K562 (cell line): ENCODE results near the gene CYP46A1. TPM values are rescaled to one million over a fixed set of nuclear protein-coding genes. Genes with fewer than 3 reads are reported as not detected.

Experiments used
- ATAC-seq: fragments of 200-7000 bp; cut with Tn5 transposase; 3 replicates; pipeline ENCODE4 v1.9.1; 2020; ENCODE audit warnings: moderate library complexity
- BruUV-seq: library from RNA; stranded (reverse); fragments of 400-500 nt; replicated peaks from 2 replicates; lab custom pipeline; 2021; lab: Mats Ljungman, UMichigan
- CTCF ChIA-PET: fragments of 300-600 bp; formaldehyde crosslinking; extraction: SDS; loops from one replicate; lab custom pipeline; 2021; ENCODE audit warnings: low intra/inter-chr PET ratio; lab: Yijun Ruan, JAX
- POLR2A ChIA-PET: fragments of 300-600, 350-650 bp; sonication (Branson Sonifier 250); formaldehyde crosslinking; extraction: SDS; loops from one replicate; lab custom pipeline; 2021; ENCODE audit warnings: antibody characterized with exemption, inconsistent platforms; lab: Yijun Ruan, JAX
- DNase-seq, 4 experiments: peaks; one replicate each; pipeline versions ENCODE4 v3.0.0 to v3.0.0-alpha.2; 2011 to 2018; ENCODE audit warnings: low spot score in 3 of 4, mixed read lengths in 3 of 4; ENCODE audit errors: extremely low read depth in 1 of 4
- FAIRE-seq: peaks from 2 replicates; lab custom pipeline; 2011; peaks lifted over from hg19 to GRCh38; lab: Jason Lieb, UNC
- H2AFZ ChIP-seq: 2 replicates; pipeline ENCODE4 v1.6.0; 2011; ENCODE audit warnings: low read depth, low read length, control low read depth, inconsistent platforms
- H3K27ac ChIP-seq: fragments of 200-600 bp; 3 replicates; pipeline ENCODE4 v1.8.0; 2011; ENCODE audit warnings: low read depth, mild to moderate bottlenecking, control low read depth, inconsistent platforms, low read length, moderate library complexity, mixed read lengths; ENCODE audit errors: extremely low read depth
- H3K27me3 ChIP-seq, 2 experiments: fragments of 300-600 bp in 1 of 2; 2 replicates in 1 of 2; 3 replicates in 1 of 2; pipeline versions ENCODE4 v1.6.0 to v1.8.0; 2011; ENCODE audit warnings: inconsistent platforms in 2 of 2, low read length in 2 of 2, mild to moderate bottlenecking in 1 of 2, mixed read lengths in 1 of 2, moderate library complexity in 1 of 2; ENCODE audit not compliant: control insufficient read depth in 2 of 2, insufficient read depth in 2 of 2
- H3K36me3 ChIP-seq: fragments of 300-600 bp; 3 replicates; pipeline ENCODE4 v1.8.0; 2011; ENCODE audit warnings: mild to moderate bottlenecking, low read length, inconsistent platforms; ENCODE audit not compliant: control insufficient read depth, insufficient read depth
- H3K4me1 ChIP-seq, 2 experiments: fragments of 200-600 bp in 1 of 2; replicated peaks in 1 of 2; 2 replicates in 1 of 2; 3 replicates in 1 of 2; pipeline versions ENCODE4 v1.5.1 to v1.8.0; 2011; ENCODE audit warnings: inconsistent platforms in 2 of 2, low read length in 2 of 2, mild to moderate bottlenecking in 1 of 2, mixed read lengths in 1 of 2, moderate library complexity in 1 of 2; ENCODE audit not compliant: control insufficient read depth in 2 of 2, insufficient read depth in 2 of 2
- H3K4me2 ChIP-seq: 2 replicates; pipeline ENCODE4 v1.6.1; 2011; ENCODE audit warnings: low read length, control low read depth, inconsistent platforms, mixed read lengths; ENCODE audit not compliant: insufficient read depth
- H3K4me3 ChIP-seq: fragments of 200-600 bp; sonication (generic), shearing (Covaris generic); 2 replicates; pipeline ENCODE4 v1.5.1; 2016; ENCODE audit warnings: control low read depth, inconsistent platforms
- H3K79me2 ChIP-seq: fragments of 200-600 bp; 3 replicates; pipeline ENCODE4 v1.8.0; 2011; ENCODE audit warnings: low read length, inconsistent platforms; ENCODE audit not compliant: control insufficient read depth, insufficient read depth
- H3K9ac ChIP-seq, 2 experiments: 2 replicates each; pipeline versions ENCODE4 v1.6.0 to v1.6.1; 2011; ENCODE audit warnings: low read depth in 2 of 2, low read length in 2 of 2, control low read depth in 1 of 2, inconsistent platforms in 1 of 2, mild to moderate bottlenecking in 1 of 2, mixed read lengths in 1 of 2; ENCODE audit not compliant: insufficient read depth in 1 of 2
- H3K9me1 ChIP-seq: one replicate; pipeline ENCODE4 v1.6.0; 2011; ENCODE audit warnings: inconsistent platforms, mild to moderate bottlenecking, low read length, moderate library complexity; ENCODE audit not compliant: control insufficient read depth, insufficient read depth
- H3K9me3 ChIP-seq: replicated peaks from 2 replicates; pipeline ENCODE4 v1.5.1; 2011; ENCODE audit warnings: low read depth, low read length, inconsistent platforms; ENCODE audit not compliant: control insufficient read depth, insufficient read depth
- H4K20me1 ChIP-seq: replicated peaks from 2 replicates; pipeline ENCODE4 v1.6.1; 2011; ENCODE audit warnings: low read length, inconsistent platforms, mixed read lengths; ENCODE audit not compliant: control insufficient read depth, insufficient read depth
- ERF ChIP-seq: fragments of 450-650 bp; formaldehyde crosslinking; IDR thresholded peaks from 2 replicates; pipeline ENCODE4 v1.4.0; 2020; ENCODE audit warnings: mild to moderate bottlenecking, mixed read lengths
- GATAD2B ChIP-seq: fragments of 450-650 bp; IDR thresholded peaks from 2 replicates; pipeline ENCODE4 v1.6.1; 2017; ENCODE audit warnings: mild to moderate bottlenecking, borderline replicate concordance
- MECOM ChIP-seq: fragments of 250-450 bp; sonication (Bioruptor Pico); IDR thresholded peaks from 2 replicates; pipeline ENCODE4 v1.8.0; 2022; ENCODE audit warnings: inconsistent platforms
- MTA2 ChIP-seq: fragments of 450-650 bp; IDR thresholded peaks from 2 replicates; pipeline ENCODE4 v1.6.1; 2016; ENCODE audit warnings: low read depth
- RFX5 ChIP-seq: IDR thresholded peaks from 2 replicates; pipeline ENCODE4 v1.6.1; 2011; ENCODE audit warnings: low read depth, mild to moderate bottlenecking, improper control_type of control experiment, low read length
- SMARCA5 ChIP-seq: fragments of 450-650 bp; IDR thresholded peaks from 2 replicates; pipeline ENCODE4 v1.6.1; 2016
- TFE3 ChIP-seq: fragments of 450-650 bp; formaldehyde crosslinking; IDR thresholded peaks from 2 replicates; pipeline ENCODE4 v1.4.0; 2020; ENCODE audit warnings: mild to moderate bottlenecking, mixed read lengths
- TRIM25 ChIP-seq: fragments of 450-650 bp; IDR thresholded peaks from 2 replicates; pipeline ENCODE4 v1.7.0; 2016; ENCODE audit warnings: borderline replicate concordance
- XRCC4 ChIP-seq: IDR thresholded peaks from one replicate; pipeline ENCODE4 v1.6.1; 2011; ENCODE audit not compliant: insufficient read depth, insufficient read length; ENCODE audit errors: extremely low read depth
- ZNF212 ChIP-seq: fragments of 450-650 bp; formaldehyde crosslinking; IDR thresholded peaks from 2 replicates; pipeline ENCODE4 v1.4.0; 2020; ENCODE audit warnings: mild to moderate bottlenecking
- ZNF384 ChIP-seq: IDR thresholded peaks from 2 replicates; pipeline ENCODE4 v1.6.1; 2012; ENCODE audit warnings: low read depth, low read length, improper control_type of control experiment
- ZNF586 ChIP-seq: fragments of 450-650 bp; formaldehyde crosslinking; conservative IDR thresholded peaks from 2 replicates; pipeline ENCODE4 v1.4.0; 2020; ENCODE audit warnings: mild to moderate bottlenecking, moderate library complexity
- ZNF707 ChIP-seq: fragments of 250-450 bp; sonication (Bioruptor Pico); conservative IDR thresholded peaks from 2 replicates; pipeline ENCODE4 v1.8.0; 2022; ENCODE audit warnings: inconsistent platforms, mild to moderate bottlenecking, moderate library complexity
- ZNF764 ChIP-seq: fragments of 250-450 bp; sonication (Bioruptor Pico); IDR thresholded peaks from 2 replicates; pipeline ENCODE4 v1.4.0; 2020; ENCODE audit warnings: low read depth, mild to moderate bottlenecking, moderate library complexity
- WGBS: fragments of 100-300 bp; shearing (Covaris generic); methylation state at CpG from one replicate; pipeline ENCODE4 v1.1.6; 2016; ENCODE audit warnings: low coverage, mixed read lengths; ENCODE audit not compliant: insufficient coverage; ENCODE audit errors: missing lambda C conversion rate; 5-methylcytosine and 5-hydroxymethylcytosine counted together
- in situ Hi-C: fragments of 300-500 bp; cut with MboI; formaldehyde crosslinking; loops from 4 replicates; pipeline ENCODE4 v1.15.0; 2018; ENCODE audit warnings: inconsistent platforms, mixed read lengths
- intact Hi-C: fragments of 100-400 bp; cut with micrococcal nuclease; formaldehyde crosslinking; loops from 2 replicates; pipeline ENCODE4 v1.14.2; 2022
- polyA plus RNA-seq, 8 experiments: library from polyadenylated mRNA; depleted of rRNA in 4 of 8; stranded (reverse) in 5 of 8; unstranded in 3 of 8; fragments of >200 nt; fragmentation: Nextera tagmentation in 2 of 8; fragmentation: Illumina TruSeq in 1 of 8; extraction: Ambion mirVana in 2 of 8; extraction: Trizol in 1 of 8; gene quantifications; 2 replicates each; pipeline versions ENCODE4 v1.2.1 to v1.2.3, GENCODE V29; 2011 to 2014; ENCODE audit warnings: inconsistent platforms in 1 of 8, missing spikeins in 1 of 8
- total RNA-seq, 7 experiments: library from RNA; depleted of rRNA in 6 of 7; stranded (reverse); fragments of >200 nt in 6 of 7; fragmentation: Illumina TruSeq in 2 of 7; extraction: Trizol in 2 of 7; gene quantifications; 2 replicates each; pipeline versions ENCODE4 v1.2.1 to v1.2.3, GENCODE V29; 2011 to 2021; ENCODE audit warnings: low replicate concordance in 1 of 7

Gene CYP46A1
- total and polyA plus RNA-seq, 9 of the 15 experiments (the other 6 are each of a cell fraction or from before 2014, with no cell fraction given) = not detected

GRCh38 chr14:99685596-99685995, 1.5 kb downstream of the CYP46A1 start:
- ChIA-PET CTCF (no interaction called here), POLR2A (no interaction called here)
- BruUV-seq = no TSS peak
- Histone ChIP-seq H3K27me3 (peaks cover 2 to 23% of the 10 kb centered on the region in 2 experiments; a peak in 2 of 5 replicates), H3K9me1 (no peaks in the 10 kb centered on the region), H3K9ac (no peak overlapping the region), H3K36me3 (no peaks in the 10 kb centered on the region), H3K9me3 (no peaks in the 10 kb centered on the region), H3K4me1 (peaks cover 0 to 19% of the 10 kb centered on the region in 2 experiments; a peak in 2 of 5 replicates), H3K79me2 (no peaks in the 10 kb centered on the region; the same call in 2 of the 3 replicates), H3K4me2 (no peak overlapping the region), H3K4me3 (no peak overlapping the region), H4K20me1 (peaks cover 2% of the 10 kb centered on the region; the same call in 1 of the 2 replicates), H3K27ac (no peak overlapping the region), H2AFZ (no peak overlapping the region)
- DNase-seq (no peak), ATAC-seq (no peak), FAIRE-seq (no peak)
- TF ChIP-seq GATAD2B (no peak), ZNF764 (CRISPR knock-in tag) (no peak), SMARCA5 (no peak), ZNF707 (CRISPR knock-in tag) (no peak), RFX5 (no peak)
- in situ Hi-C loops (no loop called here), intact Hi-C loops (no loop called here)
- 0% methylated on average over 1 of the region's 1 CpG for WGBS

DNA sequence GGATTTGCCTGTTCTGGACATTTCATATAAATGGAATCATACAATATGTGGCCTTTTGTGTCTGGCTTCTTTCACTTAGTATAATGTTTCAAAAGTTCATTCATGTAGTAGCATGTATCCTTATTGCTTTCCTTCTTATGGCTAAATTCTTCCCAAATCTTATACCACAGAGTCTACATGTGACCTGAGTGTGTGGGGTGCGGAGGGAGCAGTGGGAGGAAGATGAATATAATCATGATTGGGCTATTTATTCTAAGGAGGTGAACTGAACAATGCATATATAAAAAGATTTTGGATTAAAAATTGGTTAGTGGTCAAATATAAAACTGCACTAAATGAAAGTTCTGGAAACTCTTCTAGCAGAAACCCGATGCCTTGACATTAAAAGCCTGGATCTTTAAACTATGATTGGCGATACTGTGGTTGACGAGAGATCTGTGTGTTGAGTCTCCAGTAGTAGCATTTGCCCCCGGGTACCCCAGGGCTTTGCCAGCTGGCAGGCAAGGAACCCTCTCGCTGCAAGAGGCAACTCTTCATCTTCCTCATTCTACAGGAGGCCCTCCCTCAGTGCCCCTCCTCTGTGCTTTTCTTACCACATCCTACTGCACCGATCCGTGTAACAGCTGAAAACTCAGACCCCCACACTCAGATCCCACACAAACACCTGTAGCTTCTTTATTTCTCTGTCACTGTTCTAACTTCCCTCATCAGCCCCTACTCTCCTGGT, 2.6 kb downstream of the CYP46A1 start:
- Histone ChIP-seq H4K20me1 (peaks cover 2% of the 10 kb centered on the region; the same call in 1 of the 2 replicates), H3K4me3 (no peak overlapping the region), H3K36me3 (no peaks in the 10 kb centered on the region), H3K27ac (no peak overlapping the region), H2AFZ (no peak overlapping the region), H3K9me3 (no peaks in the 10 kb centered on the region), H3K4me1 (peaks cover 0 to 19% of the 10 kb centered on the region in 2 experiments; a peak in 2 of 5 replicates), H3K9me1 (no peaks in the 10 kb centered on the region), H3K4me2 (no peak overlapping the region), H3K9ac (no peak overlapping the region), H3K27me3 (peaks cover 2 to 24% of the 10 kb centered on the region in 2 experiments; a peak in 1 of 5 replicates), H3K79me2 (no peaks in the 10 kb centered on the region; the same call in 2 of the 3 replicates)
- intact Hi-C loops (no loop called here), in situ Hi-C loops (no loop called here)
- BruUV-seq = no TSS peak
- FAIRE-seq (no peak), DNase-seq (no peak), ATAC-seq (no peak)
- POLR2A ChIA-PET = no interaction called here
- CTCF ChIA-PET = no interaction called here
- WGBS = 0% methylated on average over 5 of the region's 8 CpGs
- no peak for TF ChIP-seq ZNF384
- TF ChIP-seq ZNF586 (CRISPR knock-in tag) = no peak
- no peak for TF ChIP-seq MECOM
- no peak for TF ChIP-seq ERF (CRISPR knock-in tag)
- TF ChIP-seq ZNF212 (CRISPR knock-in tag) = no peak
- no peak for TF ChIP-seq MTA2
- TF ChIP-seq XRCC4 = no peak
- no peak for TF ChIP-seq TFE3 (CRISPR knock-in tag)
- no peak for TF ChIP-seq TRIM25
